Measurements from ENCODE around the gene ABLIM2.
A peak's percentile ranks its signal among the peaks of the same experiment; 100 is the strongest.

ABLIM2 gene

DNA sequence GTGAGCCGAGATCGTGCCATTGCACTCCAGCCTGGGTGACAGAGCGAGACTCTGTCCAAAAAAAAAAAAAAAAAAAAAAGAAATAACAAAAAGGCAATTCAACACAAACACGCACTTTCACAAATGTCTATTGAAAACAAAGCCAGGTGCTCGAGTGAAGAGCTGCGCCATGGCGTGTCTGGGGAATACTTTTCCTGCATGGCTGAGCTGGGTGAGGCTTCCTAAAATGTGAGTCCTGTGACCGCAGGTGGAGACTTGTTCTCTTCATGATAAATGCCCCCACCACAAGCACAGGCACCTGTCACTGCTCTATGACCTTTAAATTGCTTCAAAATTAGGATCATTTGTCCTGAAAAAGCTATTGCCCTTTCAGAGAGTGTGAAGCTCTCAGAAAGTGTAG lies 4.0 kb upstream of the ABLIM2 start:
- intact Hi-C loops (cut with DNase I): no loop called here
- DNase-seq: no peak

DNA sequence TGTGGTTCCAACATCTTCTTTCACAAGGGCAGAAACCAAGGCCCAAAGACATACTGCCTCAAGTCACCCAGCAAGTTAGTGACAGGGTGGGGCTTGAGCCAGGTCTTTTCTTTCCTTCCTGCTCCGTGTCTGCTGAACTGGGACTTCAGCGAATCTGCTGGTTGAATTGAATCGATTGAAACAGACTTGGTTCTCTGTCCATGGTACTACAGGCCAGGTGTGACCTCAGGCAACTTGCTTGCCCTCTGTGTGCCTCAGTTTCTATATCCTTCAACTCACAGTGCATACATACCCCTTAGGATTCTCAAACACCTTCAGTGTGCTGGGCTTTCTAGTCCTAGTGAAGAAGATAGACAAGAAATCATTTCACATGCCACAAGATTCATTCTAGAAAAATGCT lies 2.0 kb upstream of the ABLIM2 start:
- no peak for DNase-seq
- intact Hi-C loops (cut with DNase I): no loop called here

DNA sequence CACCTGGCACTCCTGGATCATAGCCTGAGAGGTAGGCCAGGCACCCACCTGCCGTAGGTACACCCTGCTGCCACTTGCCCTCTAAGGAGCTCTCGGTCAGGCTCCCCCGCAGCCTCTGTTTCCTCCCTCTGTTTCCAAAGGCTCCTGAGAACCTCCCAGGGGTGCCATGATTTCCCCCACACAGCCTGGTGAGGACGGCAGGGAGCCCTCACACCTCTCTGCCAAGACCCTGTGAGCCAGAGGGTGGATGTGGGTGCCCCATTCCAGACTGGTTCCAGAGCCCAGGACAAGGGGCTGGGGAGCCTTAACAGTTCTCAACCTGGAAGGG lies 1.6 kb upstream of the ABLIM2 start:
- peak in 1 of 10 donors; percentile 70 for DNase-seq
- intact Hi-C loops (cut with DNase I): no loop called here

DNA sequence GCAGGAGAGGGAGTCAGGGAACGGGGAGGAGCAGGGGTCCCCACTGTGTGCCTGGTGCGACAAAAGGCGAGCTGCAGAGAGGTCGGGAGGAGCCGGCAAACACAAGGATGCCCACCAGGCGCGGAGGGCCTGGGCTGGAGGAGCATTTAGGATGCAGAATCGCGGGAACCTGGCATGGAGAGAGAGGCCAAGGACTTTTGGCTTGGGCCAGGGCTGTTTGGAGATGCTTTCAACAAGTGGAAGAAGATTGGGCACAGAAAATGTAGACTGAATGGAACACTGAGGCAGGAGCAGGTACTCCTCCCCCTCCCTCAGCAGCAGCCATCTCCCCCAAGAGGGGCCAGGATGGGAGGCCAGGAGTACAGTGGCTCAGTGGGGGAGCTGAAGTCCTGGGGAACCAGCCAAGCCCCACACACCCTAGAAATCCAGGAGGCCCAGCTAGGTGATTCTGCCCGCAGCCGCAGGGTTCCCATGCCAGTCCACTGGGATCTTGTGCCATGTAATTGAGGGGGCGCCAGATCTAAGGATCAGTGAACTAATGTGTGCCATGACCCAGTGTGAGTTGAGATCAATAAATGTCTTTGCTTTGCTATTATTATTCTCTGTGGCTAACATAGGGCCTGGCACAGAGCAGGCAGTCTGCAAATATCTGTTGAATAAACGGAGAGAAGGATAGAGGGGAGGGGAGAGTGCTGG lies 1.1 kb upstream of the ABLIM2 start:
- no peak for DNase-seq
- intact Hi-C loops (cut with DNase I): loop anchor here (10.0 kb wide), 1 partner anchor 135 kb away; no protein-coding TSS in a partner anchor

DNA sequence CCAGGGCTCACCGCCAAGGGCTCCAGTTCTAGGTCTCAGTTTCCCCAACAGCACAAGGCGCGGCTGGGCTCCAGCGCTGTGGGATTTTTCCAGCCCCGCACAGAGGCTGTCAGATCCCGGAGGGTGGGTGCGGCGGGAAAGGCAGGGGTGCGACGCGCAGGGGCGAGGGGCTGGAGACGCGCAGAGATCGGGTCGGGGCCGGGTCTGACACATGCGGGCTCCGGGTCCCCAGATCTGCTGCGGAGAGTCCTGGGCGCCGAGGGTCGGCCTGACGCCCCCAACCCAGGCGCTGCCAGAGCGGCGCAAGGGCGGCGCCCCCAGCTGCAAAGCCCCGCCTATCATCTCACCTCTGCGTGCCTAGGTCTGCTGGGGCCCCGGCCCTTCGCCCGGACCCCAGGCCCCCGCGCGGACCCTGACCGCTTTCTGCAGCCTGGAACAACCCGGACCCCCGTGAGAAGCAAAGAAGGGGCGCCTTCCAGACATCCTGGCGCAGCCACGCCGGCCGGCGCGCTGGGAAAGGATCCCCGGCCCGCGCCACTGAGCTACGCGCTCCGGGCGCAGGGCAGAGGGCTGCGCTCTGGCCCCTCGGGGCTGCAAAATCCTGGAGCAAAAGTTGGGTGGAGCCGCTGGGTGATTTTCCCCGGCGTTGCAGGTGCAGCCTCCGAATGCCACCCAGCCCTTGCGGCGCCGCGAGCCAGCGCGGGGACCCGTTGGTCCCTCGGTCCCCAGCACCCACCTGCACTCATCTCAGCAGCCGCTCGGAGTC lies 486 bp downstream of the ABLIM2 start:
- DNase-seq: peak in 1 of 10 donors; percentile 27
- intact Hi-C loops (cut with DNase I): loop anchor here (10.0 kb wide), 1 partner anchor 133 kb away; no protein-coding TSS in a partner anchor

DNA sequence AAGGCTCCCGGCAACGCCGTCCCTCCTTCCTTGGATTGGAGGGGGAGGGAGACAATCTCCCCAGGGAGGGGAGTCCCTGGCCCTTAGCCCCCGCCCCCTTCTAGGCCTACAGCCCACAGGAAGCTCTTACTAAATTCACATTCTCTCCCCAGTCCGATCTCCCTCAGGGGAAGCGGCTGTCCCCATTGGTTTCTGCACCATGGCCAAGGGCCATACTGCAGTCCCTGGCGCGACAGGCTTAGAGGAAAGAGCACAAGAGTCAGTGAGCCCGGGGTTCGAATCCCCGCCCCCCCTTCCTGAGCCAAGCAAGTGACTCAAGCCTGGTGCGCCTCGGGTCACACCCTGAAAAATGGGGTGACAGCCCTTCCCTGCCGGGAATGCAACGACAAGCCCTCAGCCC lies 1.1 kb downstream of the ABLIM2 start:
- intact Hi-C loops (cut with DNase I): loop anchor here (10.0 kb wide), 1 partner anchor 133 kb away; no protein-coding TSS in a partner anchor
- peak in 1 of 10 donors; percentile 82 for DNase-seq

DNA sequence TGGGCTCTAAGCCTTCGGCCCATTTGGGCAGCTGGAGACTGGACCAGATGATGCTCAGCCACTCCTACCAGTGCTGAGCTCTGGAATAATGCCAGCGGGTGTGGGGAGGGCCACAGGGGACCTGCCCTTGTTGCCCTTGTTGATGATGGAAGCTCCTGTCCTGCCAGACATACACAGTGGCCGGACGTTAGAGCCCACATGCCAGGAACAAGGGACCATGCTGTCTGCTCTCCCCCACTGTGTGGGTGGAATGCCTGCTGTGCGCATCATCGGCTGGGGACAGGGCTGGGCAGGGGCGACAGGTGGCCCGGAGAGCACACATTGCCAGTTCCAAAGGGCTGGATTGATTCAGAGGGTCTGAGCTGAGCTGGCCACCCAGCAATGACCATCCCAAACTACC lies 2.0 kb downstream of the ABLIM2 start:
- no peak for DNase-seq
- intact Hi-C loops (cut with DNase I): loop anchor here (10.0 kb wide), 1 partner anchor 132 kb away; no protein-coding TSS in a partner anchor

DNA sequence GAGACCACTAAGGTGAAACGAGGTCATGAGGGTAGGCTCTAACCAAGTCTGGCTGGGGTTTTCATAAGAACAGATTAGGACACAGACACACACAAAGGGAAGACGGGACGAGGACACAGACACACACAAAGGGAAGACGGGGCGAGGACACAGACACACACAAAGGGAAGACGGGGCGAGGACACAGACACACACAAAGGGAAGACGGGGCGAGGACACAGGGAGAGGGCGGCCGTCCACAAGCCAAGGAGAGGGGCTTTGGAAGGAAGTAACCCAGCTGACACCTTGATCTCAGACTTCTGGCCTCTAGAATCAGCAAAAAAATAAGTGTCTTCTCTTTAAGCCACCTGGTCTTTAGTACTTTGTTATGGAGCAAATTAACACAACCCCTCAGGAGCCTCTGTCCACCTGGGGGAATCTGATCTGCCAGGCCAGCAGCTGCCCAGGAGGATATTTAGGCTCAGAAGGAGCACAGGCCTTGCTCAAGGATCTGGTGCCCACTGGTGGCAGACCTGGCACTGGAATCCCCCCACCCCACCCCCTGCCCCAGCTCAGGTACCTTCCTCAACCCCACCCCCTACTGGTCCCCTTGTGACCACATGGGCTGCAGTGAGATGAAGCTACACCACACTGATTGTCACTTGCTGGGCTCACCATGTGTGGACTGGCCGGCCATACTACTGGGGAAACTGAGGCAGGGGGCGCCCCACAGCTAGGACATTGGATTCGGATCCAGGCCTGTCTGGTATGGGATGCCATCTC lies 2.8 kb downstream of the ABLIM2 start:
- no peak for DNase-seq
- intact Hi-C loops (cut with DNase I): loop anchor here (10.0 kb wide), 1 partner anchor 131 kb away; no protein-coding TSS in a partner anchor

DNA sequence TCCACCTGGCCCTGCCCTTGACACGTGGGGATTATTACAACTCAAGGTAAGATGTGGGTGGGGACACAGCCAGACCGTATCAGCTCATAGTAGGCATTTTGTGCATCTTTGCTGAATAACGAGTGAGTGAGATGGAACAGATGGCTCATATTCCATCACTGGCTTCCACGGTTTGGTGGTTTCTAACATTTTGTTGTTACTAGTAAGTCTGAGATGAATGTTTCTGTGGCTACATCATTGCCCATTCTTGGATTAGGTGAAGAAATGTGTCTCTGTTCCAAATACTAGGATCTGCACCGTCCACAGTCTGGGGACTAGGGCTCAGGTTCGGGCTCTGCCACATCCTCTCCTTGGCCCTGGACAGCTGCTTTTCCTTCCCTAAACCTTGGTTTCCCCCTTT lies 3.6 kb downstream of the ABLIM2 start:
- intact Hi-C loops (cut with DNase I): loop anchor here (10.0 kb wide), 1 partner anchor 130 kb away; no protein-coding TSS in a partner anchor
- no peak for DNase-seq

DNA sequence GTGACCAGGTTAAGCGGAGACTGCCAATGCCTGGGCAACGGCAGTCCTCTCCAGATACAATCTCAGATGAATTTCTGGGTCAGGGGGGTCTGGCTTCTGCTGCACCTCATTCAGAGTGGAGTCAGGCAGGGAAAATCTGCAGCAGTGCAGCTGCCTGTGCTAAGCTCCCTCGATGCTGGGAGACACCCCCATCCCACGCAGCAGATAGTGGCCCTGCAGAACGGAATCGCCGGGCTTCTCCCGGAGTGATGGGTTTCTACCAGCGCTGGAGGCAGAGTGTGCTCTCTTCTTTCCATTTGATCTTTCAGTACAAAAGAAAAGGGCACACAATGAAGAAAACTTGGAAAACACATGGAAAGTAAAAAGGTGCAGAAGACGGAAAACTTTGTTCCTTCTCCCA lies 5.2 kb downstream of the ABLIM2 start:
- DNase-seq: peak in 1 of 10 donors; percentile 86
- intact Hi-C loops (cut with DNase I): loop anchor here (10.0 kb wide), 1 partner anchor 129 kb away; no protein-coding TSS in a partner anchor

DNA sequence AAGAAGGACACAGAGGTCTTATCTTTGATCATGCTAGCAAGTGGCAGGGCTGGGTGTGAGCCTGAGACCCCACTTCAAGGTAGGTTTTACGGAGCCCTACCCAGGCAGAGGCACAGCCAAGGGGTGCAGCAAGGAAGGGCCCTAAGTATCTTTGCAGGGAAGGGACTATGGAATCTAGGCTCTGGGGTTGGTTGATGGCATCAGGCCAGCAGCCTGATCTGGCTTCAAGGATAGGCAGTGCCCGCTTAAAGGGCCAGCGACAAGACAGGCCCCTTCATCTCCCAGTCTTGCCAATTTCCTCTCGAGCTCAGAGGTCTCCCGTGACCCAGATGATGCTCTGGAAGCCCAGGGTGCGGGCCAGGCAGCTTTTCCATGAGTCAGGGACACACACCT lies 5.8 kb downstream of the ABLIM2 start:
- DNase-seq: no peak
- intact Hi-C loops (cut with DNase I): loop anchor here (10.0 kb wide), 1 partner anchor 128 kb away; no protein-coding TSS in a partner anchor

DNA sequence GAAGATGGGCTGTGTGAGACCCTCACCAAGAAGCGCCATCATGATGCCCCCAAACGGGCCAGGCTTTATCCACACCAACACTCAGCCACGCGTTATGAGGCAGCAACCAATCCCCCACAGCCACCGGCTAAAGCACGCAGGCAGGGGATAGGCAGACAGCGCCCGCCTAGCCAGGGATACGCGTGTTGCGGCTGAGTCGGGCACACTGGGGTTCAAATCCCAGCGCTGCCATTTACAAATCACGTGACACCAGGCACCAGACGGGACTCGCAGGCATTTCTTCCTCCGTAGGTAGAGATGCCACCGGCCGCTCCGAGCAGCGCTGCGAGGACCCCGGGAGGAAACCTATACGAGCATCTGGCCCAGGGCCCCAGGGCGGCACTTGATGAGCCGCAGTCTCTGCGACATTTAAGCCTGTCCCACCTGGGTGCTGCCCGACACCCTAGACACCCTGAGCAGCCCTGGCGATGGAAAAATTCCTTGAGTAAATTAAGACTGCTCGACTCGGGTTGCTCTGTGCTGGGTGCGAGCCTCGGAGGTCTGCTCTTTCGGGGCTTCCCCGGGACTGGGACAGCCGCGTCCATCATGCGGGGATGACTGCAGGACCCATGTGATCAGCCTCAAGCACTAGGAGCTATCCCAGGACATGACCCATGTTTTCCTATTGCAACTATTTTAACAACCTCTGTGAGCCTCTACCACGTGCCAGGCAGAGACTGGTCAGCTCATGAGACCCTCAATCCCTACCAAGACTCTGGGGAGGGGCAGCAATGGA lies 6.3 kb downstream of the ABLIM2 start:
- DNase-seq: peak in 1 of 10 donors; percentile 75
- intact Hi-C loops (cut with DNase I): loop anchor here (10.0 kb wide), 1 partner anchor 127 kb away; no protein-coding TSS in a partner anchor

DNA sequence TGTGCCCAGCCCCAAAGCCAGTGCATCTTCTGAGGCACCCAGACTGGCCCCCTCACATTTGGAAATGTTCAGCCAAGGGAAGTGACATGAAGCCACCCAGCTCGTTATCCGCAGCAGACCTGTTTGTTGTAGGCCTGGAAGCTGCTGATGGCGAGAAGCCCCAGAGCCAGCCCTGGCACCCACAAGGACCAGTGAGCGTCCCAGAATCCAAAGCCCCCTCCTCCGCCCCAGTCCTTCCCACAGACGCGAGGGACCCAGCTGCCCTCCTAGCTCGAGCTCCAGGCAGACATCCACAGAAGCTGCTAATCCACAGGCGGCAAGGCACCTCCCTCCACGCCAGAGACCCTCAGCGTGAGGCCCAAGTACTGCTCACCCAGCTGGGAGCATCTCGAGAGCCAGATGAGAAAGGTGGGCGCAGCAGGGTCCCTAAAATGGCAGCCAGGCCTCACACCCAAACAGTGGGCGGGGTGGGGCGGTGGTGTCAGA lies 7.4 kb downstream of the ABLIM2 start:
- no peak for DNase-seq
- intact Hi-C loops (cut with DNase I): loop anchor here (10.0 kb wide), 1 partner anchor 126 kb away; no protein-coding TSS in a partner anchor

DNA sequence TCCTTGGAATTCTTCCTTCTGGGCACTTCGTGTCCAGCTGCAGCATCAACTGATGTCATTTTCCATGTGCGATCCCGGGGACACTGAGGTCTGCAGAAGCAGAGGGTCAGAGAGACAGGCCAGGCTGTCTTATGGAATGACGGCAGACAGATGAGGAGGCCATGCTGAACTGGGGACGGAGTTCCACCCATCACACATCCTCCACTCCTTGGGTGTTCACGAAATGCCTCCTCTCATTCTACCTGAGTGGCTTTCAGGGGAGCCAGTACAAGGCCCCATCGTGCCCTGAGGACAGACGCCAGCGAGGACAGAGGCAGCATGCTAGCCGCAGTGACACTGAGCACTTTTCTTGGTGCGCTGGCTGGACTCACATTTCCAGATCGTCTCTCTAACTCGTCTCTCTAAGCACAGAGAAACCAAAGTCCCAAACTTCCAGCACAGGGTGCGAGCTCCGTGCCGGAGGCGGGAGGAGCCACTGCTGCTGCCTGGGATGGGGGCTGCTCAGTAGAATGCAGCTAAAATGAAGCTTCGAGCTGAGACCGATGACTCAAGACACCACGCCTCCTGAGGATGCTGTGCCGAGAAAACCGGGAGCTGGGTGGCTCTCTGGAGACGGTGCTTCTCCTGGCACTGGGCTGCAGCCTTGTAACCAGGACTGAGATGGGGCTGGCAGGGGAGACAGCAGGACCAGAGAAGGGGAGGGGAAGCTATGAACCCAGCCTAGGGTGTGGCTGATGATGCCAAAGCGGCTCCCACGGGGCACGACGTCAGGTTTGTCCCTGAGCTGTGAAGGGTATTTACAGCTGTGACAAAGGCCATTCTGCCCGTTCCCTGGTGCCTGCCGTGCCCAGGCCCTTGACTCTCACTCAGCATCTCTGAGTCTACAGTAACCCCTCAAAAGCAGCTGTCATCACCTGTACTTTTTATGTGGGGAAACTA lies 8.2 kb downstream of the ABLIM2 start:
- peak in 7 of 10 donors; percentile 44 to 94 (median 73) for DNase-seq
- intact Hi-C loops (cut with DNase I): loop anchor here (10.0 kb wide), 1 partner anchor 126 kb away; no protein-coding TSS in a partner anchor

DNA sequence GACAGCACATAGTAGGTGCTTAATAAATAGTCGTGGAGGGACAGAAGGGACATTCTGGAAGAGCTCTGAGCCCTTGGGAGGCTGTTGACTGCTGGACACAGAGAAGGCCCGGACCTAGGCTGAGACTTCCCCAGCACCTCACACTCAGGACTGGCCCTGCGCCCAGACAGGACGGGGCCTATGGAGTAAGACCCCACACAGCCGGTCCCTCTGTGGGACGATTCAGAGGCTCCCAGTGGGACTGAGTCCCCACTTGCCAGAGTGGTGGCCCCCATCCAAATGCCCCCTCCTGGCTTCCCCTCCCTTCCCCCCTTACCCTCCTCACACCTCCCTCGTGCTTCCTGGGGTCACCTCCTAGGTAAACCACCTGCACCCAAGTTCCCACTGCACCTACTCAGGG lies 8.9 kb downstream of the ABLIM2 start:
- intact Hi-C loops (cut with DNase I): loop anchor here (10.0 kb wide), 1 partner anchor 125 kb away; no protein-coding TSS in a partner anchor
- DNase-seq: peak in 1 of 10 donors; percentile 44

DNA sequence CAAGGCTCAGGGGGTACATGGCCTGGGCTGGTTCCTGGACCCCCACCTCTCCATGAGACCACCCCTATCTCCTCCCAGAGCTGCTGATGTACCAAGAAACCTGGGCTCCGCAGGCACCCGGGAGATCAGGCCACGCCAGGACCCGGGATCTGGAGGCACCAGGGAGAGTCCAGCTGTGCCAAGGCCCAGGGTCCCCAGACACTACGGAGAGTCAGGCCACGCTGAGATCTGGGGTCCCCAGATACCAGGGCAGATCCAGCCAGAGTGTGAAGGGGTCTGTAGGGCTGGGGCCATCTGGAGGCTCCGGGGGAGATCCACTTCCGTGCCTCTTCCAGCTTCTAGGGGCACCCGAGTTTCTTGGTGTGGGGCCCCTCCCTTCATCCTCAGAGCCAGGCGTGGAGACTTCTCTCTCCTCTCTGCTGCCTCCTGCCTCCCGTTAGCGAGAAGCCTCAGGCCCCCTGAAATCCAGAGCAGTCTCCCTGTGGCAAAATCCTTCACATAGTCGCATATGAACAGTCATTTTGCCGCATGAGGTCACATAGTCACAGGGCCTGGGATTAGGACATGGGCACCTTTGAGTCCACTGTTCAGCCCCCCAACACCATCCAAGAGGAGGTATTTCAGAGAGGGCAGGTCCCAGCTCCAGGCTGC lies 9.7 kb downstream of the ABLIM2 start:
- no peak for DNase-seq
- intact Hi-C loops (cut with DNase I): no loop called here

DNA sequence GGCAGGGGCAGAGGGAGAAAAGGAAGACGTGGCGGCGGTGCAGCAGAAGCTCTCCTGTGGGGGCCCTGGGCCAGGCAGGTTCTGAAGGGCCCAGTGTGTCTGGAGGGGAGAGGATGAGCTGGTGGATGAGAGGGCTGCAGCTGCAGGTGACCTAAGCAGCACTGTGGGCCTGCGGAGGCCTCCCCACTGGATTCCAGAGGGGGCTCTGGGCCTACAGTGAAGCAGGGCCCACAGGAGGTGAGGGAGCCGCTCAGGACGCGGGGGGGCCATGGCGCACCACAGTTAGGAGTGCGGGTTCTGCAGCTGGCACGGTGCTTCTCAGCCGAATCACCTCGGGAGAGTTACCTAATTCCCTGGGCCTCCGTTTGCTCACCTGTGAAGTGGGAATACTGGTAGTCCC lies 10.5 kb downstream of the ABLIM2 start:
- intact Hi-C loops (cut with DNase I): no loop called here
- no peak for DNase-seq

Measured in posterior cingulate gyrus (tissue), 11 donors.